HG02759 (cell line): ENCODE results near the gene AP2A2.
"Not testable (repeated sequence)": the region's sequence is repeated elsewhere in the genome, so short reads cannot be mapped to it uniquely, and the experiment has no call there.

Experiments
- ATAC-seq: cut with Tn5 transposase; IDR thresholded peaks from one replicate; pipeline ENCODE4 v1.9.1; 2021; ENCODE audit warnings: mild to moderate bottlenecking, moderate library complexity; ENCODE audit not compliant: unreplicated experiment

Gene AP2A2

DNA sequence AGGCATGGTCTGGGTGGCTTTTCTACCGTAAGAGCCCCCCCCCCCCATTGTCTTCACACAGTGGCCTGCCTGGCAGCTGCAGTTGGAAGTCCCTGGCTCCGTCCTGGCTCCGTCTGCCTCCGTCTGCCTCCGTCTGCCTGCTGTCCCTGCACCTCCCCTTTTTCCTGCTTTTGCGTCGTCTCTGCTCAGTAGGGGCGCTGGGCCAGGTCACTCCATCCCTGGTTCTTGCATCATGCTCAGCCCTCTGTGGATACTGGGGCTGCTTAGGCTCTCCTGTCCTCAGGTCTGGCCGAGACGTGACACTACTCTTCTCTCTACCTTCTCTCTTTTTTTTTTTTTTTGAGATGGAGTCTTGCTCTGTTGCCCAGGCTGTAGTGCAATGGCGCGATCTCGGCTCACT is 27.8 kb downstream of the AP2A2 start:
- no peak for ATAC-seq

DNA sequence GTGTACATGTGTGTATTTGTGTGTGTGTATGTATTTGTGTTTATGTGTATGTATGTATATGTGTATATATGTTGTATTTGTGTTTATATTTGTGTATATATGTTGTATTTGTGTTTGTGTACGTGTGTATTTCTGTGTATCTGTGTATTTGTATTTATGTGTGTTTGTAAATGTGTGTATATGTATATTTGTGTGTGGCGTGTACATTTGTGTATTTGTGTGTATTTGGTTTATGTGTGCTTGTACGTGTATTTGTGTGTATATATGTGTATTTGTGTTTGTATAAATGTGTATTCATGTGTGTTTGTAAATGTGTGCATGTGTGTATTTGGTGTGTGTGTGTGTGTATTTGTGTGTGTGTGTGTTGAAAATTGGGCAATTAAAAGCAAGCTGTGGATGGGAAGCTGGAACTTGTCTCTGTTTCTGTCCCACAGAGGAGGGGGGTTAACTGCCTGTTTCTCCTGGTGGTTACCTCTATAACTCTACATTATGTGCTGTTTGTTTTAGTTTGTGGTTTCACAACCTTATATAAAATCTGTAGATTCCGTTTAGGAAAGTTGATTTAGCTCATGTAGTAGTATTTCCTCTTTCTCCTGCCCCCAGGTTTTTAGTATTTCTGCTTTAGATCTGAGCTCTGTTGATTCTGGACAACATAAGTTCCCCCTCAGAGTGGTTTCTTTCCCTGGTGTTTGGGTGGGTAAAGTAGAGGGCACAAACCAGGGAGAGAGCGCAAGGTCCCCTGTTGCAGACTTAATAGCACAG is 28.9 kb downstream of the AP2A2 start:
- no peak for ATAC-seq

DNA sequence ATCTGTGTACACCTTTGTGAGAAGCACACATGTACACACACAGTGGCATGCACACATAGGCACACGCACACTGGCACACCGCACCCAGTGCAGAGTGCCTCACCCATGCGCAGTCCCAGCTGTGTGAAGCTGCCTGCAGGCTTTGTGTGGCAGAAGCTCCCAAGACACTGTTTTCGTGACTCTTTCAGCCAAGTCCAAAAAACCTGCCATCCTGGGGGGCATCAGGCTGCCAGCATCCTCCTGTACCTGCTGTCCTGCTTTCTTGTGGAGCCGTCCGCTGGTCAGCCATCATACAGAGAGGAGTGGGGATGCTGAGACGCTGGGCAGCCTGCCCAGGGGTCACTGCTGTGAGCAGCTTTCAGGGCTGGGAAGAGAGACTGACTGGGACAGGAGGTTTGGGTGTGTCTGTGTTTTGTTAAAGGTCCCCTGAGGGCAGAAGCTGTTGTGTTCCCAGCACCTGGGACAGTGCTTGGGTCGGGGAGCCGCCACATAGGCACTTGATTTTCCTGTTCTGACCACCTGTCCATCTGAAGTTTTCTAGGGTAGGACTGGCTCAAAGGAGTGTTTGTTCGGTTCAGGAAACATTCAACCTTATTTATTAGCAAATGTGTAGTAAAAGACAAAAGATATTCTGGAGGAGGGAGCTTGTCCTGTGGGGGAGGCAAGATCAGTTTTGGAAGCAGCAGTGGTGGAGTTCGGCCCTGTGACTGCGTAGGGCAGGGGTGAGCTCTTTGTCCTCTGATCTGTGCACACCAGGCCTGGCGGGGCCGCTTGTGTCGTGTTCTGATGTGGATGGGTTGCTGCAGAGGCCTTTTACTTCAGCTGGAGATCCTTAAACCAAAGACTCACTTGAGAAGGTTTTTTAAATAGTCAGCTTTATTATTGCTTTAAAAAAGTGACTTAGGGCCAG is 29.7 kb downstream of the AP2A2 start:
- no peak for ATAC-seq

DNA sequence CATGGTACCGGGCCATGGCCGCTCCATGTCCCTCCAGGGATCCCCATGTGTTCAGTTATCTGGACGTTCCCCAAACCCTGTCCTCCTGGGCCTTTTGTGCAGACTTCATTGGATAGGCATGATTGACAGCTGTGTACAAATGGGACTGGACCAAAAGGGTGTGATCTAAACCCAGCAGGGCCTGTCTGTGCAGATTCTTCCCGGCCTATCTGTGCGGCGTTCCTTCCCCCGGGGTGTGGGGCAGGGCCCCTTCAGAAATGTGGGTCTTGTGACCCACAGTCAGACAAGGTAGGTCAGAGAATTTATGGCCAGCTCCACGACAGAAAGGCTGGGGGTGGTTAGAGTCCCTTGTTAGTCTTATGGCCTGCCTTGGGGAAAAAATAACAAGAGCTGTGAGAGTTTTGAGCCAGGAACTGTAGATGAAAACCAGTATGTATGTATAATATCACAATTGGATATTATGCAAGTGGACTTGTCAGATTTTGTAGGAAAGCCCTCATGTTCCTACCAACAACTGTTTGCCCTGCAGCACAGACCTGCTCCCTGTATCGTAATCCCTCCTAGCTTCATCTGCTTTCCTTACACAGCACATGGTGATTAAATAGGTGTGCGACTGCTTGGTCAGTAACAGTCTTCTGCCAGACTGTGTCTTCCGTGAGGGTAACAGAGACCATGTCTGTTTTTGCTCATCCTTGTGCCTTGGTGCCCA is 31.7 kb downstream of the AP2A2 start:
- no peak for ATAC-seq

DNA sequence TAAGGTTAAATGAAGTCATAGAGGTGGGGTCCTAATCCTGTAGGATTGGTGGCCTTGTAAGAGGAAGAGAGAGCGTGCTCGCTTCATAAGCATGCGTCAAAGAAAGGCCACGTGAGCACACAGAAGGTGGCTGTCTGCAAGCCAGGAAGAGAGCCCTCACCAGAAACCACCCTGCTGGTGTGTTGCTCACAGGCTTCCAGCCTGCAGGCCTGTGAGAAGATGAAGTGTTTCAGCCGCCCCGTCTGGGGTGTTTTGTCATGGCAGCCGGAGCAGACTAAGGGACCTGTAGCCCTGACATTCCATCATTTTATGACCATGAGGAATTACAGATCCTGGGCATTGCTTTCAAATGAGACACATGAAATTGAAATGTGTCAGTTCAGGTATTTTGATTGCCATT is 32.4 kb downstream of the AP2A2 start:
- ATAC-seq = no peak

DNA sequence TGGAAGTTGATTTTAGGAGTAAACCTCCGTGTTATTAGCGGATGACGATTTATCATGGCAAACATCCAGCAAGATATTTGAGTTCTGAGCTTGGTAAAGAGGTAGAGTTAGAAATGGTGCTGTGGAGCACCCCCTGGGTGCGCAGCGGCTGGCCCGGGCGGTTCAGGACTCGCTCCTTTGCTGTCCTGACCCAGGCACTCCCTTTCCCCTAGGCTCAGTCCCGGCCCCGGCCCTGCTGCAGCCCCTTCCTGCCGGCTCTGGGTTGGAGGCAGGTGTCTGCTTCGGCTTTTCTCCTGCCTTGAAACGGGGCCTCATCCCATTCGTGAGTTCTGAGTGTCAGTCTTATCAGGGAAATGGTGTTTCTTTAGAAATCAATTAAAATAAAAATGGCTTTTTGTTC is 33.4 kb downstream of the AP2A2 start:
- ATAC-seq = no peak

DNA sequence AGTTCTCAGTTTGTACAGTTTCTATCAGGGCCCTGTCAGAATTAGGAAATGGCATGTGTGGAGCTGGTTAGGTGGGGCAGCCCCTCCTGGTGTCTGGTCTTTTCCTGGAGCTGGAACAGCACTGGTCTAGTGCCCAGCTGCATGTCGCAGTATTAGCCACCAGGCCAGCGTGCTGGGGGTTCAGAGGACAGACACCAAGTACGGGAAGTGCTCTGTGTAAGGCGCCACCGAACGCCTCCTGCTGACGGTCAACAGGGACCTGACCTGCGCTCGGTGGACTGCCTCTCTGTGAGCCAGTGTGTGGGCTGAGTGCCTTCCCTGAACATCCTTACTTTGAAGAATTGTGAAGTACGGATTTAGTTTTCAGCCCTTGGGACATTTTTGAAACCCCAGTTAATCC is 33.9 kb downstream of the AP2A2 start:
- no peak for ATAC-seq

DNA sequence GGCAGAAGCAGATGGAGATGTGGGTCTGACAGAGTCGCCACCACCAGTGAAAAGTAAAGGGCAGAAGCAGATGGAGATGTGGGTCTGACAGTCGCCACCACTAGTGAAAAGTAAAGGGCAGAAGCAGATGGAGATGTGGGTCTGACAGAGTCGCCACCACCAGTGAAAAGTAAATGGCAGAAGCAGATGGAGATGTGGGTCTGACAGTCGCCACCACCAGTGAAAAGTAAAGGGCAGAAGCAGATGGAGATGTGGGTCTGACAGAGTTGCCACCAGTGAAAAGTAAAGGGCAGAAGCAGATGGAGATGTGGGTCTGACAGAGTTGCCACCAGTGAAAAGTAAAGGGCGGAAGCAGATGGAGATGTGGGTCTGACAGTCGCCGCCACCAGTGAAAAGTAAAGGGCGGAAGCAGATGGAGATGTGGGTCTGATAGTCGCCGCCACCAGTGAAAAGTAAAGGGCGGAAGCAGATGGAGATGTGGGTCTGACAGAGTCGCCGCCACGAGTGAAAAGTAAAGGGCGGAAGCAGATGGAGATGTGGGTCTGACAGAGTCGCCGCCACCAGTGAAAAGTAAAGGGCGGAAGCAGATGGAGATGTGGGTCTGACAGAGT is 35.7 kb downstream of the AP2A2 start:
- ATAC-seq = not testable (repeated sequence)

DNA sequence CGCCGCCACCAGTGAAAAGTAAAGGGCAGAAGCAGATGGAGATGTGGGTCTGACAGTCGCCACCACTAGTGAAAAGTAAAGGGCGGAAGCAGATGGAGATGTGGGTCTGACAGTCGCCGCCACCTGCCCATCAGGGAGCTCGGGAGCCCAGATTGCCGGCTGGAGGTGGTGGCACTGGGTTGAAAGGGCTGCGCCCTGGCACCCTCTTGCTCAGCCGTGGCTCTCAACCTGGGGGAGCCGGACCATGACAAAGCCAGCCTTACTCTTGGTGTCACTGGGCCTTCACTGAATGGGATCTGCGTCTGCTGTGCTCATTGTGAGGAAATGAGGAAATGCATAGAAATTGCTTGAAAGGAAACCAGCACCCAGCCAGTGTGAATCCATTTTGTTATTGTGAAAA is 36.3 kb downstream of the AP2A2 start:
- no peak for ATAC-seq

DNA sequence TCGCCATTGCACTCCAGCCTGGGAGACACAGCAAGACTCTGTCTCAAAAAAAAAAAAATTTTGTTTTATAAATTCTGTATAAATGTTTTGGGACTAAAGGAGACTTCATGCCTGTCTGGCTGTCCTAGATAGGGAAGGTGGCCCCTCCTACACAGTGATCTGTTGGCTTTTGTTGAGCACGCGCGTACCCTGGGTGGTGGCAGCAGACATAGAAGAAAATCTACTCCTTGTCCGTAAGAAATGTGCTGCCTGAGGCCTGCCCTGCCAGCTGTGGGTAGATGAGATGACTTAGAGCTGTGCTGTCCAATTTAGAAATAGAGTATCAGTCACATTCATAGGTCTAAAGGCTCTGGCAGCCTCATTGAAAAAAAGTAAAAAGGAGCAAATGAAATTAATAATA is 37.0 kb downstream of the AP2A2 start:
- no peak for ATAC-seq

DNA sequence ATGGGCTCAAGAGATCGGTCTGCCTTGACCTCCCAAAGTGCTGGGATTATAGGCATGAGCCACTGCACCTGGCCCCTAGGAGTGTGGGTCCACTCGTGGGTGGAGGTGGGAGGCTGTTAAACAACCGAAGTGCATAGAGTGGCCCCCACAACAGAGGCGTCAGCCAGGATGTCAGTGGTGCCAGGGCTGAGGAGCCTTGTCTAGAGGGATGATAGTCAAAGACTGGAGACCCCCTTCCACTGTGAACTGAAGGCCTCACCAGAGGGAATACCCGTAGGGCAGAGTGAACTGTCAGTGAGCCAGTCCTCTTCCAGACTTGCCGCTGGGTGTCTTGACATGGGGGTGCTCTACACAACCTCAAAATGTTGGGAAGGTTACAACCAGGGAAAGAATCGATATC is 38.2 kb downstream of the AP2A2 start:
- ATAC-seq = no peak

DNA sequence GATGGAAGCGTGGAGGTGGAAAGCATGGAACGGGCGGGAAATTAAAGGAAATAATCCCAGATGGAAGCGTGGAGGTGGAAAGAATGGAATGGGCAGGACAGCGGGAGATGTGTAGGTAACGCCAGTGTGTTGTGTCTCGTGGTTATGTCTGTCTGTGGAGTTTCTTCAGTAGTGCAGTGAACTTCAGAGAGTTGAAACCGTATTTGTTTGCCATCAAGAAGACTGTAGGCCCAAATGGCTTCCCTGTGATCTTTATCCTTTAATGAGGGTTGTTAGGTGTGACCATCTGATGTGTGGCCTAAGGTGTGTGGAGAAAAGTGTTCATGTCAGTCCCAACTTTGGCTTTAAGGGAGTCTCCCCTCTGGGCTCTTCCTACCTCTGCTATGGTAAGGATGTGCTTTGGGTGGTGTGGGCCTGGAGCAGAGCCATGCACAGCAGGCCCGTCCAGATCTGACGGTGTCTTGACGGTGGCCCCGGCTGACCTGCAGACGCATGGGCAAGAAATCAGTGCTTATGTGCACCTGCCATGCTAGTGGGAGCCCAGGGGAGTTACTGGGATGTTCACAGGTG is 39.6 kb downstream of the AP2A2 start:
- ATAC-seq = no peak

DNA sequence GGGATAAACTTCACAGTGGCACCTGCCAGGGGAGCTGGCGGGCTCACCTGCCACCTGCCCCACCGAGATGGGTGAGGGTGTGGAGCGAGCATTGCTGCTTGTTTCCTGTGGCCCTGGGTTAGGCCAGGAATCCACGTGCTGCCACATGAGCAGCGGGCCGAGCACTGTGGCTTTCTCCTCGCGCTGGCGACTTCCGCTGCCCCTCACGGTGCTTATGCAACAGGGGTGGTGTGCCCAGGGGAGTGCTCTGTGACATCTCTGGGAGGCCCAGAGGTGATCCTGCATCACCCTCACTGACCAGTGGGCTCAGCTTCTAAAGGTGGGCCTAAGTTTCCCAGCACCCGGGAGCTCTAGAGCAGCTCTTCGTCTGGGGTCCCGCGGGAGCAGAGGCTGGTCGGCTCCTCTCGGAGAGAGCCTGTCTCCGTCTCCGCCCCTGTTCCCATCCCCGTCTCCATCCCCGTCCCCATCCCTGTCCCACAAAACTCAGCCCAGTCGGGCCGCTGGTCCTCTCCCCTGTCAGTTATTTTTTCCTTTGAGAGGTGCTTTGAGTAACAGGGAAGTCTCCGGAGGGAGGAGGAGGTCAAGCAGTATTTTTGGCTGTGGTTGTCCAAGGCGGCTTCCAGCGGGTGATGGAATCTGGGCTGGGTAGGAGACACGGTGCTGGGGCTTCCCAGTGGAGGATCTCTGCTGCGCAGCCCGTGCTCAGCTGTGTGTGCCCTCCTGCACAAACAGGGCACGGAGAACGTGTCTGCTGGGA is 42.5 kb downstream of the AP2A2 start:
- no peak for ATAC-seq

DNA sequence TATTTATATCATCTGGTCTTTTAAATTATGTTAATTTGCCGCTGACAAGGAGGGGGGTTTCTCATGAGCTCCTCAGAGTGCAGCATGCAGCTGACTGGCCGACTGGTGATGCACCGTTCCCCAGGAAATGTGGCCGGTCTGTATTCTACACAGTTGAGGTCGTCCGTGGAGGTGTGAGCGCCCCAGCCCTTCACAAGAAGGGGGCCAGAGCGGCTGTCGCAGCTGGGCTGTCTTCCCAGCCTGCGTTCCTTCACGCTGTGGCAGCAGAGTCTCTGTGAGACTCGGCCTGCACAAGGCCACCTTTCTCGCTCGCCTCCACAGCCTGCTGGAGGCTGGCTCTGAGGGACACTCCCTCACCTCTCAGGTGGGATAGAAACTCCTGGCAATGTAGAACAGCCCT is 43.2 kb downstream of the AP2A2 start:
- no peak for ATAC-seq

DNA sequence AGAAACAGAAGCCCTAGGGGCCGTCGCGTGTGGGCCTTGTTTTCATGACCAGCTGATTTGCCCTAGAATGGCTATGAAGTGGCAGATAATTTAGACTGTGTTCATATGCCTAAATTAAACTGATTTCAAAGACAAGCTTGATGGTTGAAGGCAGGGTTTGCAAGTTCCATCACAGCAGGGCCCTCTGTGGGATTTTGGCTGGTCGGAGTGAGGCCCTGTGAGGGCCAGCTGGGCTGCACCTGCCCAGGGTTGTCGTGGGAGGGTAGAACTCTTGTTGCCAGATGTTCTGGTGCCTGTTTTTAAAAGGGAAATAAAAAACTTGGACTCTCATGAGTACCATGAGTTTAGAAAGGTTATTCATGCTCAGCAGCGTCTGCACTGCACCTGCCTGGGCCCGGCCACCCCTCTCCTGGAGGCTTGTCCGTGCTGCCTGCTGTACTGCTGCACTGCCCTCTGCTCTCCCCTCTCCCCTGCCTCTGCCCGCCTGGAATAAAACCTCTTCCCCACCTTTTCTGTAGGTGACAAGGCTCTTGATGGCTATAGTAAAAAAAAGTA is 44.1 kb downstream of the AP2A2 start:
- ATAC-seq = no peak

DNA sequence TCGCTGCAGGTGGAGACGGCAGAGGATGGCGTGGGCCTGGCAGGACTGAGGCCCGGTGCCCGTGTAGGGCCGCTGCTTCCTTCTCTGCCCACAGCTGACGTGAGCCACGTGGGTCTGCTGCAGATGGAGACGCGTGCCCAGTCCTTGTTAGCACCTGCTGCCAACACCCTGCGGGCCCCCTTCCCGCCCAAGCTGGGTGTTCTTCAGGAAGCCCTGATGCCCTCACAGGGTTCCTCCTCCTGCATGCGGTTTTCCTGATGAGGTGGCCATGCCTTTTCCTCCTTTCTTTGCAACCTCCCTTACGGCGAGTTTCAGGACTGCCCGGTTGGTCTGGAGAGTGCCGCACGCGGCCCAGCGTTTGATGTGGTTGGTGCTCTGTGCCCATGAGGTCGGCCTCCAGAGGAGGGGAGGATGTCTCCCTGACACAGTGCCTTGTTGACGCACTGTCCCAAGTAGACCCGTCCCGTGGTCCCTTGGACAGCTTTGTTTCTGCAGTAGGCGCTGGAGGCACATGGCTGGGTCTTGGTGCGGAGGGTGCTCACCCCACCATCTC is 44.7 kb downstream of the AP2A2 start:
- no peak for ATAC-seq

DNA sequence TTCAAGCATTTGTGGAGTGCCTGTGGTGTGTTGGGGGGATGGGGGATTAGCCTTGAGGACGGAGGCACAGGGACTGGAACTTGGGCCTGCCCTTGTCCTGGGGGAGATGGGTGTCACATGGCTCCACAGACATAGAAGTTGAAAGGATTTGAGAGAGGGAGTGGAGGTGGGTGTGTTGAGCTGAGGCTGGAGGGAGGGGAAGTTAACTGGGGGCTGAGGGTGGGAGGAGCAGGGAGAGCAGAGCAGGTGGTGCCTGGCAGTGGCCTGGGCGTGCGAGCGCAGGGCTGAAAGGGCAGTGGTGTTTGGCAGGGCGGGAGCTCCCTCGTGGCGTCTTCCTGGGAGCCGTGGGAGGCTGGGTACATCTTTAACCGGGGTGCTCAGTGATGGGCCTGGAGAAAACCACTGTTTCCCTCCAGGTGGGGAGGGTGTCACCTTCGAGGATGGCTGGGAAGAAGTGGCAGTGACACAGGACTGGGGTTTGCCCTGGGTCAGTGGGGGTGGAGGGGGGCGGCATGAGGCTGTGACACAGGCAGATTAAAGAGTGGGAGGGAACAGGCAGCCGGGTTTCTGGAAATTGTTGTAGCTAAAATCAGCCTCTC is 45.5 kb downstream of the AP2A2 start:
- ATAC-seq = no peak

DNA sequence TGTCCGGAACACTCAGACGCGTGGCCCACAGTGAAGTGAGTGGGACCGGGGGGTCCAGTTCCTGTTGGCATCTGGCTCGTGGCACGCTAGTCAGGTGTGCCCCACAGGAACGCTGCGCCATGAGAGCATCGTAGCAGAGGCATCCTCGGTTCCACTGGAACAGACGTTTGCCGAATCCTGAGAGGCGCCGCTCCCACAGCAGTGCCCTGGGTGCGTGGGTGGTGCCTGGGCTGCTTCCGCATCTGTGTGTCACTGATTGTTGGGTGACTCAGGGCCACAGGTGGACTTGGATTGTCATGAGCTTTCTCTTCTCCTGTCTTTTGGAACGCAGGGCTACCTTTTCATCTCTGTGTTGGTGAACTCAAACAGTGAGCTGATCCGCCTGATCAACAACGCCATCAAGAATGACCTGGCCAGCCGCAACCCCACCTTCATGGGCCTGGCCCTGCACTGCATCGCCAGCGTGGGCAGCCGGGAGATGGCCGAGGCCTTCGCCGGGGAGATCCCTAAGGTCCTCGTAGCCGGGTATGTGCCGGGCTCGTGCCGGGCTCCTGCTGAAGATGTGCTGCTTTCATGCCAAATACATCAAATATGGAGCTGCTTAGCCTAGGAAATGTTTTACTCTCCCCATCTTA is 46.2 kb downstream of the AP2A2 start:
- no peak for ATAC-seq
